GM12892 (cell line): ENCODE data around the gene TMSB4X.
"Not testable (repeated sequence)": the region's sequence is repeated elsewhere in the genome, so short reads cannot be mapped to it uniquely, and the experiment has no call there.

Experiments
- POLR2A ChIP-seq: IDR thresholded peaks from 2 replicates; pipeline ENCODE4 v1.6.1; 2011; ENCODE audit warnings: low read depth, low read length, control low read depth
- POLR2AphosphoS5 ChIP-seq: IDR thresholded peaks from 2 replicates; pipeline ENCODE4 v1.6.1; 2011; ENCODE audit warnings: low read depth, low read length, control low read depth
- TAF1 ChIP-seq: IDR thresholded peaks from 2 replicates; pipeline ENCODE4 v1.6.1; 2011; ENCODE audit warnings: low read depth, mild to moderate bottlenecking, control low read depth, low read length, borderline replicate concordance

DNA sequence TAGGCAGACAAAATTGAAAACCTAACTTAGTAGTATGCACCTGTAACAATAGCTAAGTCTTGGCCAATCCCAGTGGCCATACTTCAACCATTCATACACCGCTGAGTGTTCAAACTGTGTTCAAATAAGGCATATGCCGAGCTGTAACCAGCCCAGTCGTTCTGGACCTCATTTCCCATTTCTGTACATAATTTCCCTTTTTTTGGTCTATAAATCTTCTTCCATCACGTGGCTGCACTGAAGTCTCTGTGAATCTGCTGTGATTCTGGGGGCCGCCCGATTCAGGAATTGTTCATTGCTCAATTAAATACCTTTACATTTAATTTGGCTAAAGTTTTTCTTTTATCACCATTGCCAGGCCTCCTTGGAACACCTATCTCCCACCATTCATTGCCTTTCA is 41.8 kb downstream of the TMSB4X start:
- not testable (repeated sequence) for TF ChIP-seq POLR2AphosphoS5, POLR2A, TAF1
